HTERT RPE-1 (cell line): Measurements from ENCODE around the gene STAB2.
"Not testable (repeated sequence)": the region's sequence is repeated elsewhere in the genome, so short reads cannot be mapped to it uniquely, and the experiment has no call there.

Source experiments
- in situ Hi-C: fragments of 300-500 bp; cut with MboI; formaldehyde crosslinking; loops from 4 replicates; pipeline ENCODE4 v1.14.3; 2020; ENCODE audit warnings: low sequenced_read_pairs

Gene STAB2

DNA sequence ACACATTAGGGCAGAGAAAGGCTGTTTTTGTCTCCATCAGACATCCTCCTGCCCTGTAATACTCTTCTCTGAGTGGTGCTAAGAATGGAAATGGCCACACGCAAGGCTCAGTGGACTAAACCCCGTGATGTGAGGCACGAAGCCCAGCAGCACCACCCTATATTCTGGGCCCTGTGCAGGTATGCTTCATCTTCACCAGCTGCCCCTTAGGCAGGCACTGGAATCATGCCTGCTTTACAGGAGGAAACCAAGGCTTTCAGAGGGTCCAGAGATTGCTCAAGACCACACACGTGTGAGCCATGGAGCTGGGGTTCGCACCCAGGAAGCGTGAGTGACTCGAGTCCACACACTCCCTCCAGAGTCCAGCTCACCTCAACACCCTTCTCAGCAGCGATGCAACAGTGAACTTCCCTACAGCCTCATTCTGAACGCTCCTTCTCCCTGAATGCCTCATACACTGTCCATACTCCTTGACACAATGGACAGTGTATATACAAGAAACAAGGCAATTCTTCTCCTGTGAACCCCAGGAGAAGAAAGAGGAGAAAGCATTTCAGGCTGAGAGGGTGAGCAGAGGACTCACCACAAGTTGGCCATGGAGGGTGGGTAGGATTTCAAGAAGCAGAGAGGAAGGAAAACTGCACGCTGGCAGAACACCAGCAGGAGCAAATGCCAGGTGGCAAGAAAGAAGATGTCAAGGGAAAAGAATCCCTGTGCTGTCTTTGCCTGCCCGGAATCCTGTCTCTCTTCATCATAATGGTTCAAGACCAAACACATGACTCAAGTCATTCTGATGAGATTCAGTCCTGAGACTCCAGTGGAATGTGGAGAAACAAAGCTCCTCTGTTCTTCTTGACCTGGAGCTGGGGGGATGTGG is 214.9 kb downstream of the STAB2 start:
- in situ Hi-C loops = no loop called here

GRCh38 chr12:103802586-103802886 is 215.5 kb downstream of the STAB2 start:
- in situ Hi-C loops = no loop called here

- in situ Hi-C loops = no loop called here
Measured at GRCh38 chr12:103803847-103804246, 216.8 kb downstream of the STAB2 start.

- in situ Hi-C loops = no loop called here
Measured at GRCh38 chr12:103805655-103806360, 218.7 kb downstream of the STAB2 start.

- in situ Hi-C loops = no loop called here
Measured at GRCh38 chr12:103806803-103807202, 219.7 kb downstream of the STAB2 start.

DNA sequence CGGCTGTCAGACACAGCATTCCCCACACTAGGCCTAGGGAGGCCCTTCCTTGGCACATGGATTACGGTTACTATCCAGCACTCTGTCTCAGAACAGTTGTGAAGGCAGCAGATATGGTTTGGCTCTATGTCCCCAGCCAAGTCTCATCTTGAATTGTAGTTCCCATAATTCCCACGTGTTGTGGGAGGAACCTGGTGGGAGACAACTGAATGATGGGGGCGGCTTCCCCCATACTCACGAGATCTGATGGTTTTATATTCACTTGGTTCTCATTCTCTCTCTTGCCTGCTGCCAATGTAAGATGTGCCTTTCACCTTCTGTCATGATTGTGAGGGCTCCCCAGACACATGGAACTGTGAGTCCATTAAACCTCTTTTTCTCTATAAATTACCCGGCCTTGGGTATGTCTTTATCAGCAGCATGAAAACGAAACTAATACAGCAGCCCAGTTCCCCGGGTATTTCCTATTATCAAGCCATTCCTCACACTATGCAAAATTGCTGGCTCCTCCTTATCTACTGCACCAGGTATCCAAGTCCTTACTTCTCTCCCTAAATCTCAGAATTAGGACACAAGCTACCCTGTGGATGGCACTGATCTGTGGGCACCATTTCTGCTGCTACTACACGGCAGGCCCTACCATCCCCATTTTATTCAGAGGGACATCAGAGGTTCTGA is 220.6 kb downstream of the STAB2 start:
- in situ Hi-C loops = no loop called here

GRCh38 chr12:103808239-103808880 is 221.3 kb downstream of the STAB2 start:
- in situ Hi-C loops = no loop called here

DNA sequence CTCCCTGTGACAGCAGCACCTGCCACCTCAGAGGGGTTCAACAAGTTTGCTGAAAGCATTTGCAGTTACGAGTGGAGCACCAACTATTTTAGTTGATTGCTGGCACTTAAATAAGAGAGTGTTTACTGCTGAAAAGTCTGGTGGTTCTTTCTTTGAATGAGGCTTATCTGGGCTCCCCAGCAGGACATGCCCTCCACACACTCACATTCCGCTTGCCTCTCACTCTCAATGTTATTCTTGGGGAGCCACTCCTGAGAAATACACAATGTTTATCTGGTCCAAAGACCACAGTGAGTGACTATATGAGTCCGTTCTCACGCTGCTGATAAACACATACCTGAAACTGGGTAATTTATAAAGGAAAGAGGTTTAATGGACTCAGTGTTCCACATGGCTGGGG is 222.1 kb downstream of the STAB2 start:
- in situ Hi-C loops = no loop called here

DNA sequence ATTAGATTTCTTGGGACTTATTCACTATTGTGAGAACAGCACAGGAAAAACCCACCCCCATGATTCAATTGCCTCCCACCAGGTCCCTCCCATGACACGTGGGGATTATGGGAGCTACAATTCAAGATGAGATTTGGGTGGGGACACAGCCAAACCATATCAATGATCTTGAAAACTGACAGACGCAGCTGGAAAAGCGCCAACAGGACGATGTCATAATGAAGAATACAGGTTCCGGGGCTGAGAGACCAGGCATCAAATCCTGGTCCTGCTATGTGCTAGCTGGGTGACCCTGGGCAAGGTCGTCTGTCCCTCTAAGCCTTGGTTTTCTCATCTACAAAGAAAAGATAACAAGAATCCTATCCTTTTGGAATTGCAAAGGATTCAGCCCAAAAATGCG is 222.6 kb downstream of the STAB2 start:
- in situ Hi-C loops = not testable (repeated sequence)

DNA sequence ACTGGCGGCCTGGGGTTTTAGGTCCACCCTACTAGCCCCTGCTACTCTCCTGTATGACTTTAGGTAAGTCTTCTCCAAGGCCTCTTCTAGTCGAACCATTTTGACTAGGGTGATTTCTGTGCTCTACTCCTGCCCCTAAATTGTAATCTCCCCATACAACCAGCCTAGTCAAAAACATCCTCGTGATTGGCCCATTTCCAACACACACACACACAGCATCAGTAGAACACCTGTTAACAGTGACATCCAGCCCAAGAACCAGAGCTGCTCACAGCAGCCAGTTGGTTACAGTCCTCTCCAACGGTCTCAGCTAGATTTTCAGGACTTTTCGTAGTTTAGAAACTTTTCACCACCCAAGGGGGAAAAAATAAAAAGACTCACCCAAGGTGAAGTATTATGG is 223.0 kb downstream of the STAB2 start:
- in situ Hi-C loops = no loop called here

DNA sequence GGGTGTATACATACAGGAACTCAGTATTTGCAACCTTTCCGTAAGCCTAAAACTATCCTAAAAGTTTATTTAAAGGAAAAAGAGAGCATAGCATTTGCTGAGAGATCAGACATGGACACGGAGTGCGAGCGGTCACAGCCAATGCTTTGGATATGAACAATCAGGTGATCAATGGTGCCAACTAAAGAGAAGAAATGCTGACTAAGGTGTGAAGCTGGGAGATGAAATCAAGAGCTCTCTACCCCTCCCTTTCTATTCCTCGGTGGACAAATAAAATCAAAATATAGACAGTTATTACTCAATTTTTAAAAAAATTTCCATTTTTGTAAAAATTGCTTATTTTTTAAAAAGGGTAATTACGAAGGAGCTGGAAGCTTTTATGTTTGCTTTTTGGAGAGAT is 224.7 kb downstream of the STAB2 start:
- in situ Hi-C loops = no loop called here

DNA sequence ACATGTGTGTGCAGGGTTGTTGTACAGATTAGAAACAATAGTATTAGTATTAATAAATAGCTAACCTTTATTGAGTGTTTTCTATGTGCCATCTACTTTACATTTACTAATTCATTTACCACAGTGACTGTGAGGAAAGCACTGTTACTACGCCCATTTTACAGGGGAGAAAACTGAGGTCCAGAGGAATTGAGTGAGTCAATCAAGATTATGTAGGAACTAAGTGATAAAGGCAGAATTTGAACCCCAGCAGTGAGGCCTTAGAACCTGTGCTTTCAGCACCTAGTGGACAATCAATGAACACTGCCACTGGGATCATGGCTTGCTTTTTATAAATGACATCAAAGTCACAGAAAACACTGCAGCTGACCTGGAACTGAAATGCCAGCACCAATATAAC is 225.7 kb downstream of the STAB2 start:
- in situ Hi-C loops = no loop called here

DNA sequence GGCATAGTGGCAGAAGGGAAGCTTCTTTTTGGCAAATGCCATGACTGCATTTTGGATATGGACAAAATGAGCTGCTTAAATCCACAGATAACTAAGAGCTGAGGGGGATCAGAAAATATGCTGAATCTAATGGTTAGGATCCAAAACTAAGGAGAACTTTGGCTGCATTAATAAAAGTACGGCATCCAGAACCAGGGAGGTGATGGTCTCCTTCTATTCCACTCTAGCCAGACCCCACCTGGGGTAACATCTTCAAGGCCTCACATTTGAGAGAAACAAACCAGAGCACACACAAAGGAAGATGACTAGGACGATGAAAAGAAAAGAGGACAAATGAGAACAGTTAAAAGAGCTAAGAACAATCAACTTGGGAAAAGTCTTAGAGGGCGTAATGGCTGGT is 226.4 kb downstream of the STAB2 start:
- in situ Hi-C loops = no loop called here

DNA sequence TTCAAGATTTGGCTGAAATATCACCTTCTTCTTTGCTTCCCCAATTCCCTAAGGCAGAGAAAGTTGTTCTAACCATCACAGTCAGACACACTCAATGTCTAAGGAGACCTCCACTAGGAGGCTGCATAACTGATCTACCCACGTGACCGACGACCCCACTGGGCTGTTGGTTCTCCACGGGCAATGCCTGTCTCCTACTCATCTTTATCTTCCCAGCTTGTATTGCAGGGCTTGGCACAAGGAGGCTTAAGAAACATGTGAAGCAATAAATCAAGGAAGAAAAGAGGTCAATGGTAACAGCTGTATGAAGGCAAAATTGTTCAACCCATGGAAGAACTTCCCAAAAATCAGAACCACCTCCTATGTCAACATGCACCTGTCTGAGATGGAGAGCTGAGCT is 226.9 kb downstream of the STAB2 start:
- in situ Hi-C loops = no loop called here

DNA sequence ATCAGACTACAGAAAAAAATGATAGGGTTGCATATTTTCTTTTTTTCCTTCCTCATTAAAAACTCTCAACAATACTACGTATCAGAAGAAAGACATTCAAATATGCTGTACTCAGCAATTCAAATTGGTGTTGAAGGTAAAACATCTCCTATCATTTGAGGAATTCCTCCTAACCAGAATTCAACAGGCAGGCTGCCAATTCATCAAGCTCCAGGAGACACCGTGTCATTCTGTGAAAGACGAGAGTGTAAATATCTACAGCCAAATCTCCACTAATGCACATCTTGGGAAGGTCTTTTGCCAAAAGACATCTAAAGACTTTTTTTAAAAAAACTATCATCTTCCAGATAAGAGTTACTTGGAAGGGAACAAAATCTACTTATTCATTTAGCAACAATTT is 227.4 kb downstream of the STAB2 start:
- in situ Hi-C loops = no loop called here
